Neural progenitor cell (in vitro differentiated cells): Measurements from ENCODE around the gene SSTR3. TPM values are rescaled to one million over a fixed set of nuclear protein-coding genes. Genes with fewer than 3 reads are reported as not detected.

Experiments used
- DNase-seq: peaks from one replicate; pipeline ENCODE4 v3.0.0-alpha.2; 2016; ENCODE audit warnings: low spot score
- H2AFZ ChIP-seq: fragments of 200-600 bp; sonication (generic); replicated peaks from 2 replicates; pipeline ENCODE4 v1.6.1; 2016; ENCODE audit warnings: antibody characterized with exemption
- H3F3A ChIP-seq: fragments of 200-600 bp; sonication (generic); 2 replicates; pipeline ENCODE4 v1.6.1; 2016; ENCODE audit warnings: antibody characterized with exemption, low read depth
- H3K27ac ChIP-seq: fragments of 200-600 bp; sonication (generic); 2 replicates; pipeline ENCODE4 v1.5.1; 2016; ENCODE audit warnings: mild to moderate bottlenecking
- H3K27me3 ChIP-seq: fragments of 200-600 bp; sonication (generic); 2 replicates; pipeline ENCODE4 v1.6.1; 2016; ENCODE audit warnings: mild to moderate bottlenecking, moderate library complexity
- H3K36me3 ChIP-seq: fragments of 200-600 bp; sonication (generic); 2 replicates; pipeline ENCODE4 v1.5.1; 2016
- H3K4me1 ChIP-seq: fragments of 200-600 bp; sonication (generic); 2 replicates; pipeline ENCODE4 v1.6.1; 2016; ENCODE audit warnings: mixed run types
- H3K4me2 ChIP-seq: fragments of 200-600 bp; sonication (generic); 2 replicates; pipeline ENCODE4 v1.6.1; 2016
- H3K4me3 ChIP-seq: fragments of 200-600 bp; sonication (generic); 2 replicates; pipeline ENCODE4 v1.5.1; 2016
- H3K79me2 ChIP-seq: fragments of 200-600 bp; sonication (generic); 2 replicates; pipeline ENCODE4 v1.6.1; 2016; ENCODE audit warnings: low read depth
- H3K9ac ChIP-seq: fragments of 200-600 bp; sonication (generic); 2 replicates; pipeline ENCODE4 v1.6.1; 2016
- H3K9me3 ChIP-seq: fragments of 200-600 bp; sonication (generic); 2 replicates; pipeline ENCODE4 v1.5.1; 2016; ENCODE audit warnings: low read depth
- H4K20me1 ChIP-seq: fragments of 200-600 bp; sonication (generic); 2 replicates; pipeline ENCODE4 v1.6.1; 2016; ENCODE audit warnings: low read depth
- H3K27ac Mint-ChIP-seq: 3 replicates; pipeline ENCODE4 v1.8.0; 2021; ENCODE audit warnings: mixed read lengths
- H3K27me3 Mint-ChIP-seq: 2 replicates; pipeline ENCODE4 v1.8.0; 2022; ENCODE audit warnings: low read depth, mild to moderate bottlenecking, inconsistent platforms, moderate library complexity, mixed read lengths; ENCODE audit not compliant: insufficient read depth
- H3K36me3 Mint-ChIP-seq: 3 replicates; pipeline ENCODE4 v1.8.0; 2021; ENCODE audit warnings: mixed read lengths
- H3K4me1 Mint-ChIP-seq: 3 replicates; pipeline ENCODE4 v1.8.0; 2021; ENCODE audit warnings: mixed read lengths
- H3K4me3 Mint-ChIP-seq: 3 replicates; pipeline ENCODE4 v1.8.0; 2021; ENCODE audit warnings: mild to moderate bottlenecking, moderate library complexity, mixed read lengths
- H3K9me3 Mint-ChIP-seq: 3 replicates; pipeline ENCODE4 v1.8.0; 2020; ENCODE audit warnings: mixed read lengths
- EZH2 ChIP-seq: fragments of 200-600 bp; sonication (generic); IDR thresholded peaks from 2 replicates; pipeline ENCODE4 v1.6.1; 2017; ENCODE audit warnings: antibody characterized with exemption, mild to moderate bottlenecking, moderate library complexity
- EZH2phosphoT487 ChIP-seq: fragments of 200-600 bp; sonication (generic); IDR thresholded peaks from 2 replicates; pipeline ENCODE4 v1.6.1; 2017; ENCODE audit warnings: antibody characterized with exemption
- total RNA-seq: library from RNA; depleted of rRNA; stranded (reverse); fragments of >200 nt; gene quantifications from 2 replicates; pipeline ENCODE4 v1.2.3, GENCODE V29; 2015; ENCODE audit warnings: low replicate concordance
- TF ChIP-seq, protein P1 (sequence below): fragments of 200-600 bp; sonication (generic); IDR thresholded peaks from 2 replicates; pipeline ENCODE4 v1.5.1; 2017; ENCODE audit warnings: antibody characterized with exemption, mild to moderate bottlenecking

SSTR3 gene
- total RNA-seq, 1 donor from 2014 or later = 0.19 TPM

DNA sequence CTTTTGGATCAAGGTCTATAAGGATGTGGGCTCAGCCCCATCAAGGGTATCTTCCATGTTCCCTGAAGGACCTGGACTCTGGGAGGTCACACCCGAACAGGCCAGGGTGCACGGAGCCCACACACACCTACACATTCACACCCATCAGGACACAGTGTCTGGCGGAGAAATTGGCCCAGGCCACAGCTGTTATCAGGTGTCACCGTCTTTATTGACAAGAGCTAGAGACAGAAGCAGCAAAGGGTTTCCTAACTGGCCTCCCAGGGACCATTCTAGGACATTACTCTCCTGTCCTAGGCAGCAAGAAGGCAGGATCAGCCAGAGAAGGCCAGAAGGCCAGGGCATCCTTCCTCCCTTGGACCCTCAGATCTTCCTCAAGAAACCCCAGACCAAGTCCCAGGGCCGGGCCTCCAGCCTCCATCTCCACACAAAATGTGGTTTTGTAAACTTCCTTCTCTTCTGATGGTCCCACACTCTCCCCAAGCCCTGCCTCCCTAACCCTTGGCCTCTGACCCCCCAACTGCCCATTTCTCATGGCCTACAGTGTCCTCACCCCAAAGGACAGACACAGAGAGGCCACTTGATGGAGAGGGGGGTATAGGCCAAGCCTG lies 8.1 kb downstream of the SSTR3 start:
- TF ChIP-seq EZH2 (no peak), EZH2phosphoT487 (no peak)
- TF ChIP-seq, protein P1, sequence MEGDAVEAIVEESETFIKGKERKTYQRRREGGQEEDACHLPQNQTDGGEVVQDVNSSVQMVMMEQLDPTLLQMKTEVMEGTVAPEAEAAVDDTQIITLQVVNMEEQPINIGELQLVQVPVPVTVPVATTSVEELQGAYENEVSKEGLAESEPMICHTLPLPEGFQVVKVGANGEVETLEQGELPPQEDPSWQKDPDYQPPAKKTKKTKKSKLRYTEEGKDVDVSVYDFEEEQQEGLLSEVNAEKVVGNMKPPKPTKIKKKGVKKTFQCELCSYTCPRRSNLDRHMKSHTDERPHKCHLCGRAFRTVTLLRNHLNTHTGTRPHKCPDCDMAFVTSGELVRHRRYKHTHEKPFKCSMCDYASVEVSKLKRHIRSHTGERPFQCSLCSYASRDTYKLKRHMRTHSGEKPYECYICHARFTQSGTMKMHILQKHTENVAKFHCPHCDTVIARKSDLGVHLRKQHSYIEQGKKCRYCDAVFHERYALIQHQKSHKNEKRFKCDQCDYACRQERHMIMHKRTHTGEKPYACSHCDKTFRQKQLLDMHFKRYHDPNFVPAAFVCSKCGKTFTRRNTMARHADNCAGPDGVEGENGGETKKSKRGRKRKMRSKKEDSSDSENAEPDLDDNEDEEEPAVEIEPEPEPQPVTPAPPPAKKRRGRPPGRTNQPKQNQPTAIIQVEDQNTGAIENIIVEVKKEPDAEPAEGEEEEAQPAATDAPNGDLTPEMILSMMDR = no peak
- Mint-ChIP-seq H3K4me3 (no peak overlapping the region), H3K36me3 (no peaks in the 10 kb centered on the region)

DNA sequence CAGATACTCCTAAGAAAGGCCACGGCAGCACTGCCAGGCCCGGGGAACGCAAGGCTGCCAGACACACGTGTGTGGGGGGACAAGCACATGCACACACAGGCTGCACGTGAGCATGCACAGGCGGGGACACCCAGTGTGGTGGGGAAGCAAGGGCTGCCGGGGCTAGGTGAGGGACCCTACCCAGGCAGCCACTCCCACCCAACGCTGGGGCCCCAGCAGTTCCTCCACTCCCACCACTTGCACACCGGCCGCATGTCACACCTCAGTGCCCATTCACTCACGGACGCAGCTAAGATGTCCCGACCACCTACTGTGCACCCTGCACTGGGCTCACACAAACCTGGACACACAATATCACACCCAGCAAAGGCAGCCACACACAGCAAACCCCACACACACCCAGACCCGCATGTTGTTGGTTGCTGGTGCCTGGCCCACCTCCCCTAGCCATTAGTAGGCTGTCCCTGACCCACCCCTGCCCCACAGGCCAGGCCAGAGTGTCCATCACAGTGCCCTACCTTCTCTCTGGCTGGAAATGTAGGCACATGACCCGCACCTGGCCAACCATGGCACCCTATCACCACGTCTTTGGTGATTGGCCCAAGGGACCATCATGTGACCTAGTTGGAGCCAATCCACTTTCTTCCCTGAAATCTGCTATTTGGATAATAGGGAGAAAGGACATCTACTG lies 8.8 kb downstream of the SSTR3 start:
- no peak overlapping the region for H2AFZ ChIP-seq
- H3K27me3 Mint-ChIP-seq = peaks cover 4% of the 10 kb centered on the region
- H3K36me3 Mint-ChIP-seq = no peaks in the 10 kb centered on the region
- H4K20me1 ChIP-seq = no peaks in the 10 kb centered on the region
- no peak overlapping the region for H3K4me3 ChIP-seq
- no peak overlapping the region for H3K4me2 ChIP-seq
- no peaks in the 10 kb centered on the region for H3K9me3 Mint-ChIP-seq
- H3F3A ChIP-seq = peaks cover 5% of the 10 kb centered on the region
- no peaks in the 10 kb centered on the region for H3K79me2 ChIP-seq
- DNase-seq = no peak
- H3K36me3 ChIP-seq = no peaks in the 10 kb centered on the region
- H3K4me3 Mint-ChIP-seq = peak overlapping the region; percentile 38
- no peaks in the 10 kb centered on the region for H3K27me3 ChIP-seq
- no peak for TF ChIP-seq EZH2phosphoT487
- TF ChIP-seq, protein P1 = no peak
- no peak for TF ChIP-seq EZH2
- no peak overlapping the region for H3K9ac ChIP-seq
- H3K27ac Mint-ChIP-seq = peak overlapping the region; percentile 42
- peaks cover 4% of the 10 kb centered on the region for H3K4me1 ChIP-seq
- no peak overlapping the region for H3K27ac ChIP-seq
- peaks cover 13% of the 10 kb centered on the region for H3K4me1 Mint-ChIP-seq
- H3K9me3 ChIP-seq = no peaks in the 10 kb centered on the region

More for the DNA sequence above, 8.1 kb downstream of the SSTR3 start:
- no peaks in the 10 kb centered on the region for H4K20me1 ChIP-seq
- no peaks in the 10 kb centered on the region for H3K36me3 ChIP-seq
- no peaks in the 10 kb centered on the region for H3K79me2 ChIP-seq
- H3K27ac ChIP-seq = no peak overlapping the region
- no peaks in the 10 kb centered on the region for H3K9me3 ChIP-seq
- H3K4me3 ChIP-seq = no peak overlapping the region
- H3K4me2 ChIP-seq = no peak overlapping the region
- Mint-ChIP-seq H3K27me3 (peaks cover 6% of the 10 kb centered on the region), H3K9me3 (no peaks in the 10 kb centered on the region), H3K27ac (no peak overlapping the region), H3K4me1 (peaks cover 19% of the 10 kb centered on the region)
- peaks cover 9% of the 10 kb centered on the region for H3K4me1 ChIP-seq
- no peak for DNase-seq
- no peaks in the 10 kb centered on the region for H3K27me3 ChIP-seq
- H2AFZ ChIP-seq = no peak overlapping the region
- no peak overlapping the region for H3K9ac ChIP-seq
- H3F3A ChIP-seq = peaks cover 5% of the 10 kb centered on the region

DNA sequence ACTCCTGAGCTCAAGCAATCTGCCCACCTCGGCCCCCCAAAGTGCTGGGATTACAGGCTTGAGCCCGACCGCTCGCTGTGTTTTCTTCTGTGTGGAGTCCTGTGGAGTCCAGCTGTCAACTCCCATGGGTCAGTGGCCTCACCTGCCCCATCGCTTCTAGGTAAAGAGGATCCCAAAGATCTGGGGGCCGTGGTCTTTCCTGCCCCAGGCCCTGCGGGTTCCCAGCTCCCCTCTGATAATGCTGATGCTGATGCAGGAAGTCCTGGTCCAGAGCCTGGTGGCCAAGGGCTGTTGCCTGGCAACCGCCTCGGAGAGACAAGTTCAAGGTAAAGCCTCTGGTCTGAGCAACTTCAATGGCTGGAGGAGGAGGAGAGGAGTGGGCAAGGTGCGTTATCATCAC lies 9.6 kb downstream of the SSTR3 start:
- Mint-ChIP-seq H3K36me3 (no peaks in the 10 kb centered on the region), H3K27me3 (peaks cover 4% of the 10 kb centered on the region), H3K4me1 (peaks cover 17% of the 10 kb centered on the region), H3K4me3 (peak overlapping the region; percentile 38), H3K27ac (peak overlapping the region; percentile 42), H3K9me3 (no peaks in the 10 kb centered on the region)
- Histone ChIP-seq H3K36me3 (no peaks in the 10 kb centered on the region), H3F3A (peaks cover 6% of the 10 kb centered on the region), H3K9me3 (no peaks in the 10 kb centered on the region), H2AFZ (no peak overlapping the region), H3K79me2 (no peaks in the 10 kb centered on the region), H3K4me2 (no peak overlapping the region), H3K27me3 (no peaks in the 10 kb centered on the region), H3K9ac (no peak overlapping the region), H4K20me1 (no peaks in the 10 kb centered on the region), H3K4me3 (no peak overlapping the region), H3K27ac (no peak overlapping the region), H3K4me1 (no peaks in the 10 kb centered on the region)
- TF ChIP-seq EZH2phosphoT487 (no peak), EZH2 (no peak)
- TF ChIP-seq, protein P1 = no peak
- DNase-seq = no peak
